Activated B cell treated with CpG ODN at 0.5 μM for 24 hours (primary cell): ENCODE measurements around the gene FOXJ1. TPM values are rescaled to one million over a fixed set of nuclear protein-coding genes. Genes with fewer than 3 reads are reported as not detected.

Source experiments
- ATAC-seq: fragments of 200-7000 bp; cut with Tn5 transposase; one replicate; pipeline ENCODE4 v1.10.0; 2021; ENCODE audit warnings: low read depth, mild to moderate bottlenecking, moderate library complexity
- CTCF ChIA-PET: fragments of 350-600 bp; sonication (Branson Sonifier 250); formaldehyde crosslinking; loops from one replicate; lab custom pipeline; 2021; ENCODE audit warnings: antibody characterized with exemption; lab: Charles Lee
- POLR2A ChIA-PET: fragments of 350-600 bp; sonication (Branson Sonifier 250); formaldehyde crosslinking; loops from one replicate; lab custom pipeline; 2021; ENCODE audit warnings: antibody characterized with exemption; lab: Charles Lee
- DNase-seq: peaks from one replicate; pipeline ENCODE4 v3.0.0; 2022
- H3K27ac Mint-ChIP-seq: one replicate; pipeline ENCODE4 v1.8.0; 2020; ENCODE audit warnings: mixed read lengths
- H3K27me3 Mint-ChIP-seq: one replicate; pipeline ENCODE4 v1.8.0; 2021; ENCODE audit warnings: mixed read lengths
- H3K36me3 Mint-ChIP-seq: one replicate; pipeline ENCODE4 v1.8.0; 2021; ENCODE audit warnings: low read depth, mixed read lengths
- H3K4me1 Mint-ChIP-seq: one replicate; pipeline ENCODE4 v1.8.0; 2021; ENCODE audit warnings: mixed read lengths
- H3K4me3 Mint-ChIP-seq: one replicate; pipeline ENCODE4 v1.8.0; 2020; ENCODE audit warnings: mild to moderate bottlenecking, mixed read lengths
- H3K9me3 Mint-ChIP-seq: one replicate; pipeline ENCODE4 v1.8.0; 2020; ENCODE audit warnings: mixed read lengths
- CTCF ChIP-seq: fragments of 200-600 bp; IDR thresholded peaks from one replicate; pipeline ENCODE4 v1.8.0; 2022; ENCODE audit warnings: antibody characterized with exemption, mild to moderate bottlenecking
- intact Hi-C: fragments of 100-400 bp; cut with micrococcal nuclease; formaldehyde crosslinking; loops from one replicate; pipeline ENCODE4 v1.15.1; 2024
- total RNA-seq: library from RNA; stranded (reverse); gene quantifications from 2 replicates; pipeline ENCODE4 v1.2.3, GENCODE V29; 2022

FOXJ1 gene
- total RNA-seq, 1 donor from 2014 or later, result 0.44 TPM

- intact Hi-C loops, result no loop called here
- Mint-ChIP-seq H3K36me3 (no peaks in the 10 kb centered on the region), H3K9me3 (no peaks in the 10 kb centered on the region), H3K4me3 (no peak overlapping the region), H3K4me1 (no peaks in the 10 kb centered on the region), H3K27ac (no peak overlapping the region), H3K27me3 (peaks cover 7% of the 10 kb centered on the region)
- ChIA-PET CTCF (interaction anchor here (1.7 kb wide), 1 partner anchor 21 kb away, joined by 4 read pairs; no protein-coding TSS in a partner anchor), POLR2A (interaction anchor here (0.6 kb wide), 1 partner anchor 306 kb away, joined by 7 read pairs; the partner anchor contains the start of gene WBP2)
- ATAC-seq, result no peak
- no peak for DNase-seq
- no peak for TF ChIP-seq CTCF
These were observed 20.0 kb upstream of the FOXJ1 start for GRCh38 chr17:76160896-76161528.

- no peaks in the 10 kb centered on the region for H3K9me3 Mint-ChIP-seq
- ATAC-seq, result no peak
- POLR2A ChIA-PET, result no interaction called here
- intact Hi-C loops, result no loop called here
- H3K36me3 Mint-ChIP-seq, result no peaks in the 10 kb centered on the region
- H3K27ac Mint-ChIP-seq, result no peak overlapping the region
- no peak for DNase-seq
- no peak overlapping the region for H3K4me3 Mint-ChIP-seq
- H3K4me1 Mint-ChIP-seq, result no peaks in the 10 kb centered on the region
- TF ChIP-seq CTCF, result no peak
- H3K27me3 Mint-ChIP-seq, result peaks cover 7% of the 10 kb centered on the region
- CTCF ChIA-PET, result interaction anchor here (1.7 to 2.4 kb wide), 2 partner anchors 23 to 121 kb away, joined by 4 to 8 read pairs; no protein-coding TSS in a partner anchor
These were observed 18.1 kb upstream of the FOXJ1 start for GRCh38 chr17:76159157-76159556.

GRCh38 chr17:76157759-76158158 lies 16.7 kb upstream of the FOXJ1 start:
- Mint-ChIP-seq H3K36me3 (no peaks in the 10 kb centered on the region), H3K27ac (no peak overlapping the region), H3K27me3 (peaks cover 7% of the 10 kb centered on the region), H3K4me3 (no peak overlapping the region), H3K4me1 (no peaks in the 10 kb centered on the region), H3K9me3 (no peaks in the 10 kb centered on the region)
- no peak for DNase-seq
- ChIA-PET POLR2A (no interaction called here), CTCF (interaction anchor here (0.5 kb wide), 1 partner anchor 319 kb away, joined by 3 read pairs; no protein-coding TSS in a partner anchor)
- intact Hi-C loops, result no loop called here
- no peak for ATAC-seq
- no peak for TF ChIP-seq CTCF

- POLR2A ChIA-PET, result no interaction called here
- no peak for DNase-seq
- no peak for TF ChIP-seq CTCF
- H3K27ac Mint-ChIP-seq, result no peak overlapping the region
- H3K4me1 Mint-ChIP-seq, result no peaks in the 10 kb centered on the region
- no peaks in the 10 kb centered on the region for H3K9me3 Mint-ChIP-seq
- ATAC-seq, result no peak
- no peaks in the 10 kb centered on the region for H3K36me3 Mint-ChIP-seq
- intact Hi-C loops, result no loop called here
- H3K4me3 Mint-ChIP-seq, result no peak overlapping the region
- CTCF ChIA-PET, result interaction anchor here (0.8 kb wide), 1 partner anchor 25 kb away, joined by 3 read pairs; no protein-coding TSS in a partner anchor
- peaks cover 7% of the 10 kb centered on the region for H3K27me3 Mint-ChIP-seq
These were observed 15.6 kb upstream of the FOXJ1 start for GRCh38 chr17:76156662-76156991.

GRCh38 chr17:76155988-76156661 lies 15.1 kb upstream of the FOXJ1 start:
- intact Hi-C loops, result no loop called here
- TF ChIP-seq CTCF, result no peak
- Mint-ChIP-seq H3K4me3 (no peak overlapping the region), H3K27me3 (peaks cover 7% of the 10 kb centered on the region), H3K4me1 (no peaks in the 10 kb centered on the region), H3K36me3 (no peaks in the 10 kb centered on the region), H3K27ac (no peak overlapping the region), H3K9me3 (no peaks in the 10 kb centered on the region)
- CTCF ChIA-PET, result interaction anchor here (0.8 kb wide), 1 partner anchor 26 kb away, joined by 3 read pairs; no protein-coding TSS in a partner anchor
- POLR2A ChIA-PET, result no interaction called here
- DNase-seq (no peak), ATAC-seq (no peak)
